SK-N-SH (cell line): Measurements from ENCODE around the gene TSFM. TPM values are rescaled to one million over a fixed set of nuclear protein-coding genes. Genes with fewer than 3 reads are reported as not detected.

ENCODE experiments used
- CTCF ChIA-PET: fragments of 300-600, 350-600 bp; formaldehyde crosslinking; extraction: SDS; loops from one replicate; lab custom pipeline; 2021; lab: Yijun Ruan, JAX
- POLR2A ChIA-PET: fragments of 350-600 bp; sonication (Branson Sonifier 250); formaldehyde crosslinking; extraction: SDS; loops from one replicate; lab custom pipeline; 2020; ENCODE audit warnings: antibody characterized with exemption, inconsistent platforms; lab: Yijun Ruan, JAX
- DNase-seq: peaks from one replicate; pipeline ENCODE4 v3.0.0; 2012
- H2AFZ ChIP-seq: fragments of 200-600 bp; sonication (generic); 2 replicates; pipeline ENCODE4 v1.8.1; 2016; ENCODE audit warnings: antibody characterized with exemption, mild to moderate bottlenecking, low read depth
- H3F3A ChIP-seq: fragments of 200-600 bp; sonication (generic); replicated peaks from 2 replicates; pipeline ENCODE3; 2016; ENCODE audit warnings: antibody characterized with exemption, mild to moderate bottlenecking; ENCODE audit not compliant: insufficient read depth
- H3K27ac ChIP-seq, 2 experiments: fragments of 200-500 bp in 1 of 2; fragments of 200-600 bp in 1 of 2; sonication (Bioruptor generic) in 1 of 2; sonication (generic), shearing (Covaris generic) in 1 of 2; 2 replicates each; pipeline versions ENCODE4 v1.5.1 to v1.6.1; 2014 to 2016; ENCODE audit warnings: low read depth in 2 of 2, inconsistent platforms in 1 of 2, low read length in 1 of 2, mild to moderate bottlenecking in 1 of 2, mixed read lengths in 1 of 2
- H3K27me3 ChIP-seq: fragments of 200-600 bp; sonication (generic), shearing (Covaris generic); 2 replicates; pipeline ENCODE4 v1.6.1; 2016; ENCODE audit warnings: mixed run types; ENCODE audit not compliant: insufficient read depth
- H3K36me3 ChIP-seq, 2 experiments: fragments of 200-500 bp in 1 of 2; fragments of 200-600 bp in 1 of 2; sonication (Bioruptor generic) in 1 of 2; sonication (generic) in 1 of 2; replicated peaks in 1 of 2; 2 replicates each; pipeline versions ENCODE3 to v1.5.1; 2014 to 2016; ENCODE audit warnings: low read length in 1 of 2, mild to moderate bottlenecking in 1 of 2; ENCODE audit not compliant: insufficient read depth in 2 of 2, control insufficient read depth in 1 of 2
- H3K4me1 ChIP-seq, 2 experiments: fragments of 200-500 bp in 1 of 2; fragments of 200-600 bp in 1 of 2; sonication (Bioruptor generic) in 1 of 2; sonication (generic), shearing (Covaris generic) in 1 of 2; 2 replicates each; pipeline versions ENCODE4 v1.5.1 to v1.6.1; 2014 to 2016; ENCODE audit warnings: low read depth in 1 of 2, low read length in 1 of 2, mixed run types in 1 of 2; ENCODE audit not compliant: insufficient read depth in 2 of 2, control insufficient read depth in 1 of 2
- H3K4me2 ChIP-seq: fragments of 200-600 bp; sonication (generic), shearing (Covaris generic); 2 replicates; pipeline ENCODE4 v1.6.1; 2017; ENCODE audit warnings: mixed run types
- H3K4me3 ChIP-seq, 2 experiments: fragments of 200-500 bp in 1 of 2; fragments of 200-600 bp in 1 of 2; sonication (Bioruptor generic) in 1 of 2; sonication (generic), shearing (Covaris generic) in 1 of 2; 2 replicates each; pipeline versions ENCODE4 v1.5.1 to v1.8.1; 2014 to 2016; ENCODE audit warnings: low read depth in 2 of 2, inconsistent platforms in 1 of 2, low read length in 1 of 2, mild to moderate bottlenecking in 1 of 2, mixed read lengths in 1 of 2, moderate library complexity in 1 of 2
- H3K79me2 ChIP-seq: fragments of 200-600 bp; sonication (generic); 2 replicates; pipeline ENCODE4 v1.8.1; 2017; ENCODE audit warnings: mild to moderate bottlenecking; ENCODE audit not compliant: insufficient read depth
- H3K9ac ChIP-seq: fragments of 200-600 bp; sonication (generic); 2 replicates; pipeline ENCODE4 v1.6.1; 2017; ENCODE audit warnings: mixed run types
- H3K9me2 ChIP-seq: fragments of 200-600 bp; sonication (generic); 2 replicates; pipeline ENCODE4 v1.6.1; 2017; ENCODE audit warnings: mixed run types
- H3K9me3 ChIP-seq: fragments of 200-600 bp; sonication (generic); 2 replicates; pipeline ENCODE4 v1.6.1; 2017; ENCODE audit warnings: mixed run types, mild to moderate bottlenecking, moderate library complexity
- H4K20me1 ChIP-seq: fragments of 200-600 bp; sonication (generic); 2 replicates; pipeline ENCODE4 v1.6.1; 2017; ENCODE audit warnings: mild to moderate bottlenecking, mixed run types; ENCODE audit not compliant: insufficient read depth
- ELF1 ChIP-seq: IDR thresholded peaks from 2 replicates; pipeline ENCODE4 v1.4.0; 2012
- FOXM1 ChIP-seq: IDR thresholded peaks from 2 replicates; pipeline ENCODE4 v1.4.0; 2012; ENCODE audit warnings: low read depth, mild to moderate bottlenecking
- GABPA ChIP-seq: IDR thresholded peaks from 2 replicates; pipeline ENCODE4 v1.4.0; 2012; ENCODE audit warnings: low read depth, mild to moderate bottlenecking
- GATA2 ChIP-seq: sonication (generic); formaldehyde crosslinking; IDR thresholded peaks from 2 replicates; pipeline ENCODE4 v1.5.0; 2020; ENCODE audit warnings: mild to moderate bottlenecking, missing genetic modification reagents
- JUND ChIP-seq: IDR thresholded peaks from 2 replicates; pipeline ENCODE4 v1.4.0; 2012
- MAX ChIP-seq: IDR thresholded peaks from 2 replicates; pipeline ENCODE4 v1.4.0; 2012; ENCODE audit warnings: low read depth
- MXI1 ChIP-seq: IDR thresholded peaks from 2 replicates; pipeline ENCODE4 v1.6.1; 2012; ENCODE audit warnings: mild to moderate bottlenecking, low read depth, low read length, improper control_type of control experiment
- NFIC ChIP-seq: IDR thresholded peaks from 2 replicates; pipeline ENCODE4 v1.4.0; 2012; ENCODE audit warnings: borderline replicate concordance
- PBX3 ChIP-seq: IDR thresholded peaks from 2 replicates; pipeline ENCODE4; 2012
- REST ChIP-seq: IDR thresholded peaks from 2 replicates; pipeline ENCODE4 v1.6.1; 2012; ENCODE audit warnings: mild to moderate bottlenecking, low read depth, low read length, moderate library complexity
- RXRA ChIP-seq: IDR thresholded peaks from 2 replicates; pipeline ENCODE4 v1.4.0; 2012; ENCODE audit warnings: low read depth, mild to moderate bottlenecking, borderline replicate concordance
- USF1 ChIP-seq: IDR thresholded peaks from 2 replicates; pipeline ENCODE4 v1.4.0; 2012; ENCODE audit warnings: low read depth, borderline replicate concordance
- USF2 ChIP-seq: fragments of 150-350 bp; IDR thresholded peaks from 2 replicates; pipeline ENCODE4 v1.6.1; 2017; ENCODE audit warnings: antibody characterized with exemption, low read length, low read depth, borderline replicate concordance
- YY1 ChIP-seq: IDR thresholded peaks from 2 replicates; pipeline ENCODE4 v1.4.0; 2012; ENCODE audit warnings: low read depth, mild to moderate bottlenecking
- ZBTB33 ChIP-seq: IDR thresholded peaks from 2 replicates; pipeline ENCODE4 v1.4.0; 2012; ENCODE audit warnings: low read depth, borderline replicate concordance
- WGBS: methylation state at CpG from one replicate; pipeline ENCODE4 v1.1.6; 2017; ENCODE audit warnings: low lambda C conversion rate; 5-methylcytosine and 5-hydroxymethylcytosine counted together
- polyA plus RNA-seq, 3 experiments: library from polyadenylated mRNA; depleted of rRNA; stranded (reverse); fragments of >200 nt; gene quantifications; 2 replicates each; pipeline ENCODE4 v1.2.3, GENCODE V29; 2012

Gene TSFM
- polyA plus RNA-seq, 1 of the 3 experiments (the other 2 are of a cell fraction) = 28.7 TPM

GRCh38 chr12:57823908-57824640 is 41.5 kb downstream of the TSFM start (continued):
- no peak for TF ChIP-seq ZBTB33
- TF ChIP-seq USF1 = no peak
- no peak for TF ChIP-seq JUND
- TF ChIP-seq MXI1 = no peak
- TF ChIP-seq FOXM1 = no peak
- TF ChIP-seq GABPA = no peak
- no peak for TF ChIP-seq YY1
- no peak for TF ChIP-seq RXRA
- TF ChIP-seq REST = no peak
- no peak for TF ChIP-seq GATA2 (CRISPR knock-in tag)

GRCh38 chr12:57825451-57825850 is 42.9 kb downstream of the TSFM start:
- no peaks in the 10 kb centered on the region for H3K9me3 ChIP-seq
- CTCF ChIA-PET = interaction anchor here (1.4 to 3.4 kb wide), 4 partner anchors 10 to 80 kb away, joined by 3 to 22 read pairs (median 6); no protein-coding TSS in a partner anchor
- H3K4me3 ChIP-seq = no peak overlapping the region
- 100% methylated on average over 2 of the region's 2 CpGs for WGBS
- peaks cover 45% of the 10 kb centered on the region for H3K79me2 ChIP-seq
- DNase-seq = no peak
- no peak overlapping the region for H2AFZ ChIP-seq
- H3K4me2 ChIP-seq = no peak overlapping the region
- H3K27me3 ChIP-seq = no peaks in the 10 kb centered on the region
- H3K9ac ChIP-seq = no peak overlapping the region
- no peaks in the 10 kb centered on the region for H3K4me1 ChIP-seq
- POLR2A ChIA-PET = interaction anchor here (0.7 kb wide), 1 partner anchor 78 kb away, joined by 3 read pairs; no protein-coding TSS in a partner anchor
- peaks cover 63 to 80% of the 10 kb centered on the region in 2 experiments for H3K36me3 ChIP-seq
- H3K27ac ChIP-seq = no peak overlapping the region
- peaks cover 67% of the 10 kb centered on the region for H4K20me1 ChIP-seq
- H3F3A ChIP-seq = no peaks in the 10 kb centered on the region
- no peaks in the 10 kb centered on the region for H3K9me2 ChIP-seq
- TF ChIP-seq USF1 = no peak
- no peak for TF ChIP-seq MAX
- no peak for TF ChIP-seq ELF1
- TF ChIP-seq YY1 = no peak
- TF ChIP-seq USF2 = no peak
- TF ChIP-seq PBX3 = no peak
- TF ChIP-seq NFIC = no peak
- TF ChIP-seq REST = no peak
- no peak for TF ChIP-seq MXI1
